ENCODE measurements around the gene SSNA1. TPM values are rescaled to one million over a fixed set of nuclear protein-coding genes. Genes with fewer than 3 reads are reported as not detected.

SSNA1 gene
- total RNA-seq = 85.2 TPM
- 74.9 TPM for polyA plus RNA-seq
- long read RNA-seq, donor 1, transcript SSNA1-201 (3 exons, 896 nt) = major isoform, 8 of 10 reads
- long read RNA-seq, donor 1, partial matches to known transcripts = 0 of 10 reads
- long read RNA-seq, donor 1, other reads (novel, unspliced or antisense) = 0 of 10 reads
- long read RNA-seq, donor 2 = 0 reads
- long read RNA-seq, donor 3, transcript SSNA1-202 (2 exons, 1,170 nt) = minor isoform, 28 of 99 reads
- long read RNA-seq, donor 3, transcript SSNA1-201 (3 exons, 896 nt) = major isoform, 70 of 99 reads
- long read RNA-seq, donor 3, partial matches to known transcripts = 0 of 99 reads
- long read RNA-seq, donor 3, other reads (novel, unspliced or antisense) = 0 of 99 reads
- long read RNA-seq, donor 4, transcript SSNA1-202 (2 exons, 1,170 nt) = minor isoform, 9 of 32 reads
- long read RNA-seq, donor 4, transcript SSNA1-201 (3 exons, 896 nt) = major isoform, 23 of 32 reads
- long read RNA-seq, donor 4, partial matches to known transcripts = 0 of 32 reads
- long read RNA-seq, donor 4, other reads (novel, unspliced or antisense) = 0 of 32 reads
- long read RNA-seq, donor 5, transcript SSNA1-201 (3 exons, 896 nt) = major isoform, 73 of 114 reads
- long read RNA-seq, donor 5, transcript SSNA1-202 (2 exons, 1,170 nt) = minor isoform, 37 of 114 reads
- long read RNA-seq, donor 5, partial matches to known transcripts = 0 of 114 reads
- long read RNA-seq, donor 5, other reads (novel, unspliced or antisense) = 0 of 114 reads
- long read RNA-seq, donor 6, transcript SSNA1-201 (3 exons, 896 nt) = major isoform, 38 of 49 reads
- long read RNA-seq, donor 6, transcript SSNA1-202 (2 exons, 1,170 nt) = minor isoform, 11 of 49 reads
- long read RNA-seq, donor 6, partial matches to known transcripts = 0 of 49 reads
- long read RNA-seq, donor 6, other reads (novel, unspliced or antisense) = 0 of 49 reads
- long read RNA-seq, donor 7, transcript SSNA1-201 (3 exons, 896 nt) = major isoform, 27 of 51 reads
- long read RNA-seq, donor 7, transcript SSNA1-202 (2 exons, 1,170 nt) = minor isoform, 7 of 51 reads
- long read RNA-seq, donor 7, partial matches to known transcripts = 16 of 51 reads
- long read RNA-seq, donor 7, other reads (novel, unspliced or antisense) = 0 of 51 reads
- long read RNA-seq, donor 8, transcript SSNA1-202 (2 exons, 1,170 nt) = minor isoform, 5 of 22 reads
- long read RNA-seq, donor 8, transcript SSNA1-201 (3 exons, 896 nt) = major isoform, 16 of 22 reads
- long read RNA-seq, donor 8, partial matches to known transcripts = 0 of 22 reads
- long read RNA-seq, donor 8, other reads (novel, unspliced or antisense) = 0 of 22 reads
- long read RNA-seq, donor 9, transcript SSNA1-202 (2 exons, 1,170 nt) = minor isoform, 10 of 33 reads
- long read RNA-seq, donor 9, transcript SSNA1-201 (3 exons, 896 nt) = major isoform, 22 of 33 reads
- long read RNA-seq, donor 9, partial matches to known transcripts = 0 of 33 reads
- long read RNA-seq, donor 9, other reads (novel, unspliced or antisense) = 0 of 33 reads
- long read RNA-seq, donor 10, transcript SSNA1-201 (3 exons, 896 nt) = major isoform, 45 of 73 reads
- long read RNA-seq, donor 10, transcript SSNA1-202 (2 exons, 1,170 nt) = minor isoform, 20 of 73 reads
- long read RNA-seq, donor 10, partial matches to known transcripts = 6 of 73 reads
- long read RNA-seq, donor 10, other reads (novel, unspliced or antisense) = 0 of 73 reads

GRCh38 chr9:137188490-137189296 is at the start of gene SSNA1, which contains the start of gene ANAPC2:
SSNA1 (plus strand) TSS chr9:137188676; CDS start chr9:137188727, 51 bp downstream.
ANAPC2 (minus strand) TSS chr9:137188560; CDS start chr9:137188532, 28 bp downstream.
- H3K27me3 ChIP-seq (ENCODE audit: control insufficient read depth in 2 of 2, insufficient read depth in 1 of 2, low read length in 1 of 2) = no peaks in the 10 kb centered on the region
- peaks cover 18 to 25% of the 10 kb centered on the region in 2 donors for H3K4me1 ChIP-seq (ENCODE audit: control insufficient read depth in 2 of 2, insufficient read depth in 2 of 2, low read length in 2 of 2)
- H3K27ac ChIP-seq (ENCODE audit: low read depth in 1 of 2, low read length in 1 of 2) = peak within 1 kb of the TSS; percentile 76 to 95
- peak within 1 kb of the TSS; percentile 90 to 99 for H3K4me3 ChIP-seq (ENCODE audit: low read length in 2 of 2)
- DNase-seq (ENCODE audit: low read depth in 6 of 9, low spot score in 9 of 9) = peak; percentile 75 to 98 (median 94)
- WGBS = under 1% methylated on average over 98 of the region's 98 CpGs
- H3K36me3 ChIP-seq (ENCODE audit: control insufficient read depth in 2 of 2, insufficient read depth in 2 of 2, low read length in 1 of 2) = peaks cover 35 to 55% of the 10 kb centered on the region in 2 donors
- H3K9me3 ChIP-seq (ENCODE audit: control insufficient read depth in 2 of 2, insufficient read depth in 1 of 2, low read length in 1 of 2) = no peaks in the 10 kb centered on the region

- 8% methylated on average over 104 of the region's 104 CpGs for WGBS
- no peaks in the 10 kb centered on the region for H3K36me3 ChIP-seq (ENCODE audit: control insufficient read depth in 2 of 2, insufficient read depth in 2 of 2, low read length in 1 of 2)
- H3K4me3 ChIP-seq (ENCODE audit: low read length in 2 of 2) = no peak within 1 kb of the TSS
- DNase-seq (ENCODE audit: low read depth in 6 of 9, low spot score in 9 of 9) = peak in 3 of 9 donors; percentile 55 to 74 (median 69)
- no peak within 1 kb of the TSS for H3K27ac ChIP-seq (ENCODE audit: low read depth in 1 of 2, low read length in 1 of 2)
- peaks cover 33 to 34% of the 10 kb centered on the region in 2 donors for H3K4me1 ChIP-seq (ENCODE audit: control insufficient read depth in 2 of 2, insufficient read depth in 2 of 2, low read length in 2 of 2)
- H3K27me3 ChIP-seq (ENCODE audit: control insufficient read depth in 2 of 2, insufficient read depth in 1 of 2, low read length in 1 of 2) = peaks cover 46 to 95% of the 10 kb centered on the region in 2 donors
- H3K9me3 ChIP-seq (ENCODE audit: control insufficient read depth in 2 of 2, insufficient read depth in 1 of 2, low read length in 1 of 2) = peaks cover 1 to 19% of the 10 kb centered on the region in 2 donors
Measured at GRCh38 chr9:137138722-137139467, 49.6 kb upstream of the SSNA1 start, which contains the start of gene GRIN1. GRIN1 (plus strand) TSS chr9:137139154; CDS start chr9:137139487, 333 bp downstream.

GRCh38 chr9:137139468-137140150 is 48.9 kb upstream of the SSNA1 start:
- WGBS = 43% methylated on average over 37 of the region's 37 CpGs
- H3K27ac ChIP-seq (ENCODE audit: low read depth in 1 of 2, low read length in 1 of 2) = no peak overlapping the region
- no peak overlapping the region for H3K4me3 ChIP-seq (ENCODE audit: low read length in 2 of 2)
- DNase-seq (ENCODE audit: low read depth in 6 of 9, low spot score in 9 of 9) = no peak
- H3K4me1 ChIP-seq (ENCODE audit: control insufficient read depth in 2 of 2, insufficient read depth in 2 of 2, low read length in 2 of 2) = peaks cover 33 to 34% of the 10 kb centered on the region in 2 donors
- H3K27me3 ChIP-seq (ENCODE audit: control insufficient read depth in 2 of 2, insufficient read depth in 1 of 2, low read length in 1 of 2) = peaks cover 46 to 91% of the 10 kb centered on the region in 2 donors
- no peaks in the 10 kb centered on the region for H3K36me3 ChIP-seq (ENCODE audit: control insufficient read depth in 2 of 2, insufficient read depth in 2 of 2, low read length in 1 of 2)
- peaks cover 1 to 19% of the 10 kb centered on the region in 2 donors for H3K9me3 ChIP-seq (ENCODE audit: control insufficient read depth in 2 of 2, insufficient read depth in 1 of 2, low read length in 1 of 2)

GRCh38 chr9:137140151-137141012 is 48.1 kb upstream of the SSNA1 start:
- peak in 1 of 9 donors; percentile 48 for DNase-seq (ENCODE audit: low read depth in 6 of 9, low spot score in 9 of 9)
- peaks cover 46 to 85% of the 10 kb centered on the region in 2 donors for H3K27me3 ChIP-seq (ENCODE audit: control insufficient read depth in 2 of 2, insufficient read depth in 1 of 2, low read length in 1 of 2)

GRCh38 chr9:137141050-137141810 is 47.2 kb upstream of the SSNA1 start:
- peaks cover 43 to 84% of the 10 kb centered on the region in 2 donors for H3K27me3 ChIP-seq (ENCODE audit: control insufficient read depth in 2 of 2, insufficient read depth in 1 of 2, low read length in 1 of 2)
- H3K4me1 ChIP-seq (ENCODE audit: control insufficient read depth in 2 of 2, insufficient read depth in 2 of 2, low read length in 2 of 2) = peaks cover 33 to 34% of the 10 kb centered on the region in 2 donors
- no peak for DNase-seq (ENCODE audit: low read depth in 6 of 9, low spot score in 9 of 9)
- no peaks in the 10 kb centered on the region for H3K36me3 ChIP-seq (ENCODE audit: control insufficient read depth in 2 of 2, insufficient read depth in 2 of 2, low read length in 1 of 2)
- WGBS = 81% methylated on average over 17 of the region's 17 CpGs
- H3K27ac ChIP-seq (ENCODE audit: low read depth in 1 of 2, low read length in 1 of 2) = no peak overlapping the region
- no peak overlapping the region for H3K4me3 ChIP-seq (ENCODE audit: low read length in 2 of 2)
- H3K9me3 ChIP-seq (ENCODE audit: control insufficient read depth in 2 of 2, insufficient read depth in 1 of 2, low read length in 1 of 2) = peaks cover 1 to 19% of the 10 kb centered on the region in 2 donors

More at GRCh38 chr9:137140151-137141012, 48.1 kb upstream of the SSNA1 start:
- no peak overlapping the region for H3K4me3 ChIP-seq (ENCODE audit: low read length in 2 of 2)
- H3K36me3 ChIP-seq (ENCODE audit: control insufficient read depth in 2 of 2, insufficient read depth in 2 of 2, low read length in 1 of 2) = no peaks in the 10 kb centered on the region
- WGBS = 49% methylated on average over 26 of the region's 26 CpGs
- peaks cover 33 to 34% of the 10 kb centered on the region in 2 donors for H3K4me1 ChIP-seq (ENCODE audit: control insufficient read depth in 2 of 2, insufficient read depth in 2 of 2, low read length in 2 of 2)
- H3K9me3 ChIP-seq (ENCODE audit: control insufficient read depth in 2 of 2, insufficient read depth in 1 of 2, low read length in 1 of 2) = peaks cover 1 to 19% of the 10 kb centered on the region in 2 donors
- H3K27ac ChIP-seq (ENCODE audit: low read depth in 1 of 2, low read length in 1 of 2) = no peak overlapping the region

All from thymus (tissue), 14 donors.